Parathyroid adenoma (tissue), 2 donors: ENCODE data around the gene SLC8A1.

Experiments used
- H2AFZ ChIP-seq: fragments of 300-600 bp; sonication (generic); one replicate; pipeline ENCODE4 v1.7.0; 2017; ENCODE audit warnings: antibody characterized with exemption, mild to moderate bottlenecking
- H3K27ac ChIP-seq: fragments of 300-600 bp; sonication (generic); one replicate; pipeline ENCODE4 v1.7.0; 2017
- H3K27me3 ChIP-seq: fragments of 300-600 bp; sonication (generic); one replicate; pipeline ENCODE4 v1.7.0; 2017; ENCODE audit warnings: low read length; ENCODE audit not compliant: control insufficient read depth, insufficient read depth
- H3K36me3 ChIP-seq: fragments of 300-600 bp; sonication (generic); one replicate; pipeline ENCODE4 v1.7.0; 2017; ENCODE audit warnings: low read length; ENCODE audit not compliant: control insufficient read depth, insufficient read depth
- H3K4me1 ChIP-seq: fragments of 300-600 bp; sonication (generic); one replicate; pipeline ENCODE4 v1.7.0; 2017; ENCODE audit warnings: control low read depth
- H3K4me2 ChIP-seq: fragments of 300-600 bp; sonication (generic); one replicate; pipeline ENCODE4 v1.7.0; 2017; ENCODE audit warnings: low read length
- H3K4me3 ChIP-seq: fragments of 300-600 bp; sonication (generic); one replicate; pipeline ENCODE4 v1.7.0; 2017; ENCODE audit warnings: low read depth, low read length
- H3K79me2 ChIP-seq: fragments of 300-600 bp; sonication (generic); one replicate; pipeline ENCODE4 v1.7.0; 2017; ENCODE audit warnings: control low read depth
- H3K9ac ChIP-seq: fragments of 300-600 bp; sonication (generic); one replicate; pipeline ENCODE4 v1.7.0; 2017; ENCODE audit warnings: mild to moderate bottlenecking
- H3K9me3 ChIP-seq: fragments of 300-600 bp; sonication (generic); one replicate; pipeline ENCODE4 v1.7.0; 2017; ENCODE audit warnings: low read length; ENCODE audit not compliant: control insufficient read depth
- TF ChIP-seq, protein P1 (sequence below): fragments of 300-600 bp; sonication (generic); IDR thresholded peaks from one replicate; pipeline ENCODE4 v1.7.0; 2017; ENCODE audit warnings: antibody characterized with exemption, mild to moderate bottlenecking
- donor health status: primary hyperparathyroidism.

The SLC8A1 gene

DNA sequence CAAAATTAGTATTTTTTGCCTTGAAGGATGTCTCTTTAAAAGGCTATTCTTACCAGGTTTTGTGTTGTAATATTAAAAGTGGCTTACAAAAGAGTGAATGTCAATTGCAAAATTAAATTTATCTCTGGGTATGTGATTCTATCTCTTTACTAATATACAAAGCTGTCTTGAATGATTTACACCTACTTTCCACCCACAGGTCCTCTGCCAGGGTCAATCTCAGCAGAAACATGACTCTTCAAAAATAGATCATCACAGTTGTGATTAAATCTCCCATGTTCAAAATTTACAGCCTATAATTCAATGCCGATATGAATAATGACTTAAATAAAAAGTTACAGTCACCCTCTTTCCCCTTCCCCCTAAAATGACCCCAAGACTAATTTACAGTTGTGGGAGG is 78.8 kb downstream of the SLC8A1 start:
- Histone ChIP-seq H3K36me3 (no peaks in the 10 kb centered on the region), H3K4me2 (no peak overlapping the region), H3K79me2 (no peaks in the 10 kb centered on the region), H3K4me3 (no peak overlapping the region), H3K27ac (no peak overlapping the region), H3K27me3 (no peaks in the 10 kb centered on the region), H3K4me1 (no peaks in the 10 kb centered on the region), H3K9ac (no peak overlapping the region), H2AFZ (no peak overlapping the region), H3K9me3 (no peaks in the 10 kb centered on the region)
- TF ChIP-seq, protein P1, sequence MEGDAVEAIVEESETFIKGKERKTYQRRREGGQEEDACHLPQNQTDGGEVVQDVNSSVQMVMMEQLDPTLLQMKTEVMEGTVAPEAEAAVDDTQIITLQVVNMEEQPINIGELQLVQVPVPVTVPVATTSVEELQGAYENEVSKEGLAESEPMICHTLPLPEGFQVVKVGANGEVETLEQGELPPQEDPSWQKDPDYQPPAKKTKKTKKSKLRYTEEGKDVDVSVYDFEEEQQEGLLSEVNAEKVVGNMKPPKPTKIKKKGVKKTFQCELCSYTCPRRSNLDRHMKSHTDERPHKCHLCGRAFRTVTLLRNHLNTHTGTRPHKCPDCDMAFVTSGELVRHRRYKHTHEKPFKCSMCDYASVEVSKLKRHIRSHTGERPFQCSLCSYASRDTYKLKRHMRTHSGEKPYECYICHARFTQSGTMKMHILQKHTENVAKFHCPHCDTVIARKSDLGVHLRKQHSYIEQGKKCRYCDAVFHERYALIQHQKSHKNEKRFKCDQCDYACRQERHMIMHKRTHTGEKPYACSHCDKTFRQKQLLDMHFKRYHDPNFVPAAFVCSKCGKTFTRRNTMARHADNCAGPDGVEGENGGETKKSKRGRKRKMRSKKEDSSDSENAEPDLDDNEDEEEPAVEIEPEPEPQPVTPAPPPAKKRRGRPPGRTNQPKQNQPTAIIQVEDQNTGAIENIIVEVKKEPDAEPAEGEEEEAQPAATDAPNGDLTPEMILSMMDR, result no peak

DNA sequence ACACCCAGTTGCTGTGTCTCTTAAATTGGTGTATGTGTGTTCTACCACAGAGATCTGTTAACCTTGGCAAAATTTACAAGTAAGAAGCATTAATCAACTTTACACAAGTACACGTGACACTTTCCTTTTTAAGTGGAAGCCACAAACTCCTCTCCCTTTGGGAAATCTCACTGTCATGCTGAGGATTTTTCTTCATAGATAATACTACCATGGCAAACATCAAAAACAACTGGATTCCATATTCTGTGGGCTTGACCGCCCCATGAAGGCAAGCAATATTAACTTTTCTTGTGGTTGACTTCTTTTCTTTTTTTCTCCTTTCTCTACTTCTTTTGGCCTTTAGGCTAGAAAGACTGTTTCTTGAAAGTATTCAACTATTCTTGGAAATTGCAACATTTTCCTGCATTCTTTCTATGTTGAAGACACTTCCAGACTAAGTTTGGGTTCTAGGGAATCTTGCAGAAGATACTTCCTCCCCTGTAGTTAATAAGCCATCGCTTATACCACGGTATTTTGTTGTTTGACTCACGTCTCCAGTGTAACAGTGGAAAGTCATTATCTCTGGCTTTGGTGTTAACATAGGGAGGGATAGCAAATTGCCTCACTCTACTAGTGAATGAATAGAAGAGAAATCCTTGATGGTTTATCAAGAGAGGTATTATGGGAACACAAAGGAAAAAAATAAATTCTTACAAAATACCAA is 79.5 kb downstream of the SLC8A1 start:
- Histone ChIP-seq H3K36me3 (no peaks in the 10 kb centered on the region), H3K9ac (no peak overlapping the region), H3K4me1 (no peaks in the 10 kb centered on the region), H3K27ac (no peak overlapping the region), H3K4me2 (no peak overlapping the region), H3K79me2 (no peaks in the 10 kb centered on the region), H3K4me3 (no peak overlapping the region), H3K9me3 (no peaks in the 10 kb centered on the region), H2AFZ (no peak overlapping the region), H3K27me3 (no peaks in the 10 kb centered on the region)
- TF ChIP-seq, protein P1, result no peak

DNA sequence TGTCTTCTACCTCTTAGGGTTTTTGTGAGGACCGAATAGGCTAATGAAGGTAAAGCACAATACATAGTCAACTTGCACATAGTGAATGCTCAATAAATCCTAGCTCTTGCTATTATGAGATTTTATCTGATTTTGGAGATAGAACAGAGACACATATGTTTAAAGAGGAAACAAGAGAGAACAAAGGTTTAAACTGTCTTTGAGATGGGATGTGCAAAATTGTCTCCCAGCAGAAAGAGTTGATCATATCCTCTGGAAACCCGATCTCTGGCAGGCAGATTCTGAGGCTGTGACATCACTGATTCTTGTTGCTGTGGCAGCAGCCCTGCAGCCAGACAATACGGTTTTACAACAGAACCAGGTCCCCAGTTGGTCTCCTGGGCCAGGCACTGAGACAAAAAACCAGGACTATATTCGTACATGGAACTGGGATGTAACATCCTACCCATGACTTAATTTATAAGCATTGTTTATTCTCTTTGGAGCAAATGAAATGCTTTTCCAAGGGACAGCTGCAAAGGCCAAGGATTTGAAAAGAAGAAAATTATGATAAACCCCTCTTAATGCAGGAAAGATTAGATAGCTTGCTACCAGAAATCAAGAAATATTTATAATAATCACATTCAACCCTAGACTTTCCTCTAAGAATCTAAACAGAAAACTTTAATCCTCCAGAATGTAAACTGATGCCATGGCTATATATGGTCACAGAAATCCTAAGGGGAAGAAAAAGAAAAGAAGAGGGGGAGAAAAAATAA is 80.2 kb downstream of the SLC8A1 start:
- Histone ChIP-seq H3K4me2 (no peak overlapping the region), H2AFZ (no peak overlapping the region), H3K79me2 (no peaks in the 10 kb centered on the region), H3K27ac (no peak overlapping the region), H3K27me3 (no peaks in the 10 kb centered on the region), H3K36me3 (no peaks in the 10 kb centered on the region), H3K9me3 (no peaks in the 10 kb centered on the region), H3K4me3 (no peak overlapping the region), H3K4me1 (no peaks in the 10 kb centered on the region), H3K9ac (no peak overlapping the region)
- TF ChIP-seq, protein P1, result no peak

DNA sequence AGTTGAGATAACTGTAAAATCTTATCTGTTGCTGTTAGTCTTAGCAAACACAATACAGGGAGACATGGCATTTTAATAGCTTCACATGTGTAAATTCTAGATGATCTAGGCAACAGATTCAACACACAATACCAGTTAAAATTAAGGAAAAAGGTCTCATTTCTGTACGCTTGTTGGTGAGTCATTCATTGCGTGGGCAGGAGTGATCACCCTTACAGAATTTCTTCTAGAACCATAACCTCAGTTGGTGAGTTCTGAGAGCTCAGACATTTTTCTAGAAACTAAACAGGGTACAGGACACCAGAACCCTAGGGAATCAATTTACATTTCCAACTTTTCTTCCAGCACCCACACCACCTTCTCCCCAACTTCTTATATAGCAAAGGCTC is 81.9 kb downstream of the SLC8A1 start:
- Histone ChIP-seq H3K27me3 (no peaks in the 10 kb centered on the region), H2AFZ (no peak overlapping the region), H3K4me2 (no peak overlapping the region), H3K4me1 (no peaks in the 10 kb centered on the region), H3K27ac (no peak overlapping the region), H3K9ac (no peak overlapping the region), H3K4me3 (no peak overlapping the region), H3K36me3 (no peaks in the 10 kb centered on the region), H3K9me3 (no peaks in the 10 kb centered on the region), H3K79me2 (no peaks in the 10 kb centered on the region)
- TF ChIP-seq, protein P1, result no peak
